Measurements from ENCODE around the gene HFE.
A peak's percentile ranks its signal among the peaks of the same experiment; 100 is the strongest.

DNA sequence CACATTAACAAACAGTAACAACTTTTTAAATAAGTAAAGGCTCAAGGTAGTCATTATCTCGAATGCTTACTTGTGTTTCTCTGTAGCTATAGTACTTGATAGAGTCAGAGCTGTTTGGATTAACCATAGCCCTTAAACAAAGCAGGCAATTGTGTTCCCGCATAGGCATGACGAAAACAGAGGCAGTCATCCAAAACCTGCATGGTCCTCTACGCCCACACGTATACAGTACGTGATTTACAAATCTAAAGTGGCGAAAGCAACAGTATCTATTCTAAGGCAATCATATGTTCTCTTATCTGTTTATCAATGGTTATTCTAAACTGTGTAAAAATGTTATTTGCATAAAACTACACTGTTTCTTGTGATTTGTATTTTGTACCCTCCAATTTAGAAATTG, 31.8 kb downstream of the HFE start:
- TF ChIP-seq RAD21 (IDR thresholded peaks at IDR 0.05; ENCODE audit: insufficient read depth, low read depth, low read length) (no peak), STAT1 (conservative IDR thresholded peaks at IDR 0.05) (no peak), SUZ12 (IDR thresholded peaks at IDR 0.05; ENCODE audit: unreplicated experiment) (no peak), CHD1 (IDR thresholded peaks at IDR 0.05; ENCODE audit: low read depth, low read length) (no peak), POLR2A (IDR thresholded peaks at IDR 0.05; ENCODE audit: low read depth, low read length) (no peak), NBN (IDR thresholded peaks at IDR 0.05) (0 out of 2 replicates have a peak, but pooled peaks have one; percentile 17), MXI1 (IDR thresholded peaks at IDR 0.05; ENCODE audit: low read depth, low read length) (no peak), CTCF (IDR thresholded peaks at IDR 0.05 in 2 of 3, conservative IDR thresholded peaks at IDR 0.05 in 1 of 3; ENCODE audit: control insufficient read depth in 2 of 3, extremely low read depth in 1 of 3, insufficient read depth in 1 of 3, low read depth in 3 of 3, low read length in 3 of 3) (no peak)

All from GM12878 (cell line).